DND-41 (cell line): ENCODE measurements around the gene PRR5L.

Source experiments
- ATAC-seq: fragments of 200-7000 bp; cut with Tn5 transposase; 3 replicates; pipeline ENCODE4 v1.9.1; 2021; ENCODE audit warnings: low read depth; ENCODE audit not compliant: insufficient read depth
- DNase-seq: peaks from one replicate; pipeline ENCODE4 v3.0.0-alpha.2; 2020
- H2AFZ ChIP-seq: 2 replicates; pipeline ENCODE4 v1.6.0; 2012; ENCODE audit warnings: low read depth, low read length
- H3K27ac ChIP-seq: 2 replicates; pipeline ENCODE4 v1.5.1; 2012; ENCODE audit warnings: low read length, inconsistent platforms
- H3K27me3 ChIP-seq: fragments of 200-600 bp; sonication (generic); 2 replicates; pipeline ENCODE4 v1.6.0; 2012; ENCODE audit warnings: low read length, mild to moderate bottlenecking, inconsistent platforms; ENCODE audit not compliant: insufficient read depth, poor library complexity
- H3K36me3 ChIP-seq: 2 replicates; pipeline ENCODE4 v1.5.1; 2012; ENCODE audit warnings: low read length, inconsistent platforms; ENCODE audit not compliant: insufficient read depth
- H3K4me1 ChIP-seq: 2 replicates; pipeline ENCODE4 v1.5.1; 2012; ENCODE audit warnings: mild to moderate bottlenecking, low read length; ENCODE audit not compliant: insufficient read depth
- H3K4me2 ChIP-seq: 2 replicates; pipeline ENCODE4 v1.6.0; 2012; ENCODE audit warnings: mild to moderate bottlenecking, moderate library complexity, low read length, inconsistent platforms; ENCODE audit not compliant: insufficient read depth
- H3K4me3 ChIP-seq, 2 experiments: fragments of 200-600 bp in 1 of 2; shearing (Covaris generic) in 1 of 2; 2 replicates each; pipeline ENCODE4 v1.5.1; 2012 to 2016; ENCODE audit warnings: inconsistent platforms in 2 of 2, low read length in 2 of 2, mild to moderate bottlenecking in 2 of 2, low read depth in 1 of 2, moderate library complexity in 1 of 2
- H3K79me2 ChIP-seq: 2 replicates; pipeline ENCODE4 v1.6.0; 2012; ENCODE audit warnings: low read length, inconsistent platforms; ENCODE audit not compliant: insufficient read depth
- H3K9ac ChIP-seq: 2 replicates; pipeline ENCODE4 v1.6.0; 2012; ENCODE audit warnings: low read depth, mild to moderate bottlenecking, inconsistent platforms, low read length, moderate library complexity
- H3K9me3 ChIP-seq: 2 replicates; pipeline ENCODE4 v1.5.1; 2012; ENCODE audit warnings: low read length, moderate library complexity, mild to moderate bottlenecking, inconsistent platforms; ENCODE audit not compliant: insufficient read depth, severe bottlenecking
- H4K20me1 ChIP-seq: 2 replicates; pipeline ENCODE4 v1.6.0; 2012; ENCODE audit warnings: low read length; ENCODE audit not compliant: insufficient read depth
- EZH2 ChIP-seq: IDR thresholded peaks from 3 replicates; pipeline ENCODE4 v1.6.1; 2012; ENCODE audit warnings: borderline replicate concordance, low read depth, mild to moderate bottlenecking, moderate library complexity, low read length, inconsistent platforms; ENCODE audit not compliant: severe bottlenecking
- TF ChIP-seq, protein P1 (sequence below): IDR thresholded peaks from 2 replicates; pipeline ENCODE4 v1.5.1; 2012; ENCODE audit warnings: borderline replicate concordance, low read length, moderate library complexity, mild to moderate bottlenecking; ENCODE audit not compliant: poor library complexity, severe bottlenecking; ENCODE audit errors: extremely low read depth

Gene PRR5L

DNA sequence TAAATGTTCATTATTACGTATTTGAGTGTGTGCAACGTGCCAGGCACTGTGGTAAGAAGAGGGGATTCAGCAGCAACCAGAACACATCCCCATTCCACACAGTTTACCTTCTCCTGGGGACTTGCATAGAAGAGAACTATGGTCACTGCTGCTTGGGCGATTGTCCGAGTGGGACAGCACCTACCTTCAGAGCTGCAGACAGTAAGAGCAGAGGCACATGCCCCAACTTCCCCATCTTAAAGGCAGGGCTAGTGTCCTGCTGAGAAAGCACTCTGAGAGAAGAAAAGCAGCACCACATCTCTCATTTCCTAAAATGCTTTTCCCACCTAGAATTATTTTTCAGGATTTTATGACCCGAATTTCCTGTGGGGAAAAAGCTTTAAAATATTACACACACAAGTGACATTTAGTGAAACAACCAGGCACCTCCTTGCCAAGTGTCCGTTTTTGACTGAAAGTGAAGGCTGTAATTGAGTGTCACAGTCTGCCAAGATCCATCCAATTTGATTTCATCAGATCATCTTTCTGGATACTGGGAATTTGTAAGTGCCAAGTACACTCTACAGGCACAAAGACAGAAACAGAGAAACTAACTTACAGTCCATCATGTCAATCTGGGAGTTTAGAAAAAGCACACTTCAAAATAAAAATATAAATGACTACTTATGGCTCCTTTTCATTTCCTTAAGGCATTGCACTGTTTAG, 189.4 kb downstream of the PRR5L start:
- ATAC-seq (no peak), DNase-seq (no peak)
- Histone ChIP-seq H2AFZ (no peak overlapping the region), H3K4me2 (no peak overlapping the region), H3K36me3 (peaks cover 68% of the 10 kb centered on the region), H3K27ac (no peak overlapping the region), H3K4me1 (peaks cover 16% of the 10 kb centered on the region), H3K9me3 (no peaks in the 10 kb centered on the region), H4K20me1 (peaks cover 4% of the 10 kb centered on the region; the same call in 1 of the 2 replicates), H3K4me3 (no peak overlapping the region), H3K27me3 (no peaks in the 10 kb centered on the region), H3K79me2 (no peaks in the 10 kb centered on the region; the same call in 1 of the 2 replicates), H3K9ac (no peak overlapping the region)
- TF ChIP-seq, protein P1, sequence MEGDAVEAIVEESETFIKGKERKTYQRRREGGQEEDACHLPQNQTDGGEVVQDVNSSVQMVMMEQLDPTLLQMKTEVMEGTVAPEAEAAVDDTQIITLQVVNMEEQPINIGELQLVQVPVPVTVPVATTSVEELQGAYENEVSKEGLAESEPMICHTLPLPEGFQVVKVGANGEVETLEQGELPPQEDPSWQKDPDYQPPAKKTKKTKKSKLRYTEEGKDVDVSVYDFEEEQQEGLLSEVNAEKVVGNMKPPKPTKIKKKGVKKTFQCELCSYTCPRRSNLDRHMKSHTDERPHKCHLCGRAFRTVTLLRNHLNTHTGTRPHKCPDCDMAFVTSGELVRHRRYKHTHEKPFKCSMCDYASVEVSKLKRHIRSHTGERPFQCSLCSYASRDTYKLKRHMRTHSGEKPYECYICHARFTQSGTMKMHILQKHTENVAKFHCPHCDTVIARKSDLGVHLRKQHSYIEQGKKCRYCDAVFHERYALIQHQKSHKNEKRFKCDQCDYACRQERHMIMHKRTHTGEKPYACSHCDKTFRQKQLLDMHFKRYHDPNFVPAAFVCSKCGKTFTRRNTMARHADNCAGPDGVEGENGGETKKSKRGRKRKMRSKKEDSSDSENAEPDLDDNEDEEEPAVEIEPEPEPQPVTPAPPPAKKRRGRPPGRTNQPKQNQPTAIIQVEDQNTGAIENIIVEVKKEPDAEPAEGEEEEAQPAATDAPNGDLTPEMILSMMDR: no peak
- no peak for TF ChIP-seq EZH2

DNA sequence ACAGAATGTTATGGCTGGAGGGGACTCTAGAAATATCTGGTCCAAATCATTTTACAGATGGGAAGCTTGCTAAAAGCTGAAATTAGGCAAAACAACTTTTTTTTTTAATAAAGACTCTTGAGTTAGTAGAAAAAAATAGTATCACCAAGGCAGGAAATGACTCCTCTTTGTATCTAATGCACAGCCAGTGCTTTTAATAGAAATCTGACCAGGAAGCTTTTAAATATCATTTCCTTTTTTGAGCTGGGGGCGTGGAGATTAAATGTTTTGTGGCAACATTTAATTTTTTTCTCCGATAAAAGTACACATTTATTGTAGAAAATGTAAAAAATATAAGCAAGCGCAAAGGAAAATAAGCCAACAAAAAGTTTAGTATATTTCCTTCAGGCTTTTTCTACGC, 191.5 kb downstream of the PRR5L start:
- no peaks in the 10 kb centered on the region for H3K27me3 ChIP-seq
- no peak overlapping the region for H3K4me2 ChIP-seq
- H3K79me2 ChIP-seq: peaks cover 8% of the 10 kb centered on the region
- no peak for DNase-seq
- no peak overlapping the region for H3K9ac ChIP-seq
- no peak for ATAC-seq
- peaks cover 89% of the 10 kb centered on the region for H3K36me3 ChIP-seq
- no peak overlapping the region for H2AFZ ChIP-seq
- no peak overlapping the region for H3K4me3 ChIP-seq
- TF ChIP-seq, protein P1: no peak
- TF ChIP-seq EZH2: no peak
- H3K9me3 ChIP-seq: no peaks in the 10 kb centered on the region
- H3K27ac ChIP-seq: no peak overlapping the region; the same call in 1 of the 2 replicates
- H3K4me1 ChIP-seq: peaks cover 16% of the 10 kb centered on the region
- peaks cover 9% of the 10 kb centered on the region; the same call in 1 of the 2 replicates for H4K20me1 ChIP-seq

DNA sequence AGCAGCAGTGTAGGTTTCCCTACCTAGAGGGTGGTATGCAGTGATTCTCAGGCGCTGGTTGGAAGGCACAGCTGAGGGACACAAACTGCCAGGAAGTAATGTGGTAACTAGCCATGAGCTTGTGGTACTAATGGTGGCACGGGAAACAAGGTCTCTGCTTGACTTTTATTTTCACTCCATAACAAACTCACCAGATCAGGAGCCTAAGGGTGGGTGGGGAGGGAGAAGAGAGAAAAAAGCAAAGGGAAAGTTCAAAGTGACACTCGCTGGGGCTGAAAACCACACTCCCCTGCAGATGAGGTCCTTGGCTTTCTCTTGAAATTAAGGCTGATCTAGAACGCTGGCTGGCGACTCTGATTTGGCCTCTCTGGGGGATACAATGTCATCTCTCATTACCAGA, 192.0 kb downstream of the PRR5L start:
- ATAC-seq: peak; percentile 83
- H3K9ac ChIP-seq: no peak overlapping the region
- H3K9me3 ChIP-seq: no peaks in the 10 kb centered on the region
- H3K27me3 ChIP-seq: no peaks in the 10 kb centered on the region
- peak; percentile 57 for DNase-seq
- H3K4me2 ChIP-seq: no peak overlapping the region
- H3K36me3 ChIP-seq: peaks cover 94% of the 10 kb centered on the region
- no peak overlapping the region for H3K4me3 ChIP-seq
- TF ChIP-seq, protein P1: no peak
- TF ChIP-seq EZH2: no peak
- H2AFZ ChIP-seq: no peak overlapping the region
- H3K4me1 ChIP-seq: peaks cover 16% of the 10 kb centered on the region
- peaks cover 9% of the 10 kb centered on the region; the same call in 1 of the 2 replicates for H4K20me1 ChIP-seq
- H3K79me2 ChIP-seq: peaks cover 8% of the 10 kb centered on the region
- no peak overlapping the region; the same call in 1 of the 2 replicates for H3K27ac ChIP-seq
